ENCODE measurements around the gene GNAZ. TPM values are rescaled to one million over a fixed set of nuclear protein-coding genes. Genes with fewer than 3 reads are reported as not detected.

Gene GNAZ
- total and polyA plus RNA-seq, 2 donors (not counting 1 experiment from before 2014, with no cell fraction given), result 2.8 to 9.1 TPM

GRCh38 chr22:23089010-23089409 lies 18.7 kb downstream of the GNAZ start:
- ATAC-seq (ENCODE audit: low read depth) (no peak), DNase-seq (no peak)
- Histone ChIP-seq H3K79me2 (ENCODE audit: control insufficient read depth, insufficient read depth, low read length) (peaks cover 14% of the 10 kb centered on the region), H3K9ac (ENCODE audit: low read length) (no peak overlapping the region), H3K27ac (ENCODE audit: low read length in 2 of 2) (no peak overlapping the region), H3K9me3 (ENCODE audit: control extremely low read depth in 1 of 3, control insufficient read depth in 2 of 3, insufficient read depth in 1 of 3, low read length in 2 of 3) (no peaks in the 10 kb centered on the region), H3K36me3 (replicated peaks in 1 of 2; ENCODE audit: control extremely low read depth in 1 of 2, control insufficient read depth in 1 of 2, extremely low read depth in 1 of 2, insufficient read depth in 2 of 2, low read length in 1 of 2) (no peaks in the 10 kb centered on the region), H2AFZ (ENCODE audit: insufficient read depth, low read depth, low read length, poor library complexity, severe bottlenecking) (no peak overlapping the region), H3K4me2 (replicated peaks; ENCODE audit: low read depth, low read length, poor library complexity, severe bottlenecking) (no peak overlapping the region), H4K20me1 (ENCODE audit: control insufficient read depth, insufficient read depth, low read length, poor library complexity, severe bottlenecking) (no peaks in the 10 kb centered on the region), H3K4me3 (ENCODE audit: control extremely low read depth in 1 of 5, extremely low read depth in 1 of 5, insufficient read depth in 1 of 5, low read depth in 2 of 5, low read length in 4 of 5) (no peak overlapping the region), H3K4me1 (ENCODE audit: control insufficient read depth in 2 of 2, insufficient read depth in 2 of 2, low read length in 2 of 2) (peaks cover 27 to 29% of the 10 kb centered on the region in 2 donors), H3K27me3 (replicated peaks in 1 of 4; ENCODE audit: control extremely low read depth in 1 of 4, control insufficient read depth in 3 of 4, insufficient read depth in 4 of 4, low read length in 3 of 4) (no peaks in the 10 kb centered on the region)
- ChIA-PET CTCF (no interaction called here), POLR2A (no interaction called here)
- TF ChIP-seq CTCF (IDR thresholded peaks at IDR 0.05), result no peak
- no peak for TF ChIP-seq EZH2 (IDR thresholded peaks at IDR 0.05; ENCODE audit: borderline replicate concordance, insufficient read depth, low read depth, low read length, poor library complexity, severe bottlenecking)
- Mint-ChIP-seq H3K4me1 (peaks cover 24% of the 10 kb centered on the region), H3K27ac (peak overlapping the region; percentile 6), H3K4me3 (no peak overlapping the region), H3K27me3 (no peaks in the 10 kb centered on the region), H3K9me3 (ENCODE audit: insufficient read depth) (no peaks in the 10 kb centered on the region)
- intact Hi-C loops (cut with micrococcal nuclease), result no loop called here
- 93% methylated on average over 8 of the region's 10 CpGs for WGBS (ENCODE audit: insufficient coverage)

- Histone ChIP-seq H4K20me1 (ENCODE audit: control insufficient read depth, insufficient read depth, low read length, poor library complexity, severe bottlenecking) (no peaks in the 10 kb centered on the region), H3K4me1 (ENCODE audit: control insufficient read depth in 2 of 2, insufficient read depth in 2 of 2, low read length in 2 of 2) (peaks cover 27 to 29% of the 10 kb centered on the region in 2 donors), H2AFZ (ENCODE audit: insufficient read depth, low read depth, low read length, poor library complexity, severe bottlenecking) (no peak overlapping the region), H3K4me2 (replicated peaks; ENCODE audit: low read depth, low read length, poor library complexity, severe bottlenecking) (no peak overlapping the region), H3K36me3 (replicated peaks in 1 of 2; ENCODE audit: control extremely low read depth in 1 of 2, control insufficient read depth in 1 of 2, extremely low read depth in 1 of 2, insufficient read depth in 2 of 2, low read length in 1 of 2) (no peaks in the 10 kb centered on the region), H3K27me3 (replicated peaks in 1 of 4; ENCODE audit: control extremely low read depth in 1 of 4, control insufficient read depth in 3 of 4, insufficient read depth in 4 of 4, low read length in 3 of 4) (no peaks in the 10 kb centered on the region), H3K4me3 (ENCODE audit: control extremely low read depth in 1 of 5, extremely low read depth in 1 of 5, insufficient read depth in 1 of 5, low read depth in 2 of 5, low read length in 4 of 5) (no peak overlapping the region), H3K27ac (ENCODE audit: low read length in 2 of 2) (no peak overlapping the region), H3K79me2 (ENCODE audit: control insufficient read depth, insufficient read depth, low read length) (peaks cover 14% of the 10 kb centered on the region), H3K9ac (ENCODE audit: low read length) (no peak overlapping the region), H3K9me3 (ENCODE audit: control extremely low read depth in 1 of 3, control insufficient read depth in 2 of 3, insufficient read depth in 1 of 3, low read length in 2 of 3) (no peaks in the 10 kb centered on the region)
- TF ChIP-seq CTCF (IDR thresholded peaks at IDR 0.05) (no peak), EZH2 (IDR thresholded peaks at IDR 0.05; ENCODE audit: borderline replicate concordance, insufficient read depth, low read depth, low read length, poor library complexity, severe bottlenecking) (no peak)
- POLR2A ChIA-PET, result no interaction called here
- H3K9me3 Mint-ChIP-seq (ENCODE audit: insufficient read depth), result no peaks in the 10 kb centered on the region
- intact Hi-C loops (cut with micrococcal nuclease), result no loop called here
- WGBS (ENCODE audit: insufficient coverage), result 88% methylated on average over 13 of the region's 14 CpGs
- CTCF ChIA-PET, result no interaction called here
- peaks cover 24% of the 10 kb centered on the region for H3K4me1 Mint-ChIP-seq
- H3K4me3 Mint-ChIP-seq, result no peak overlapping the region
- H3K27ac Mint-ChIP-seq, result no peak overlapping the region
- H3K27me3 Mint-ChIP-seq, result no peaks in the 10 kb centered on the region
- ATAC-seq (ENCODE audit: low read depth) (no peak), DNase-seq (no peak)
These were observed 19.5 kb downstream of the GNAZ start for GRCh38 chr22:23089633-23090456.

All from B cell (primary cell).